CD4-positive, alpha-beta T cell (primary cell): ENCODE measurements around the gene C19orf47. TPM values are rescaled to one million over a fixed set of nuclear protein-coding genes. Genes with fewer than 3 reads are reported as not detected.

Experiments
- ATAC-seq: fragments of 200-7000 bp; cut with Tn5 transposase; one replicate; pipeline ENCODE4 v1.10.0; 2022; ENCODE audit warnings: mild to moderate bottlenecking; ENCODE audit not compliant: poor library complexity
- CTCF ChIA-PET: fragments of 350-600 bp; sonication (Branson Sonifier 250); formaldehyde crosslinking; loops from one replicate; lab custom pipeline; 2021; ENCODE audit warnings: antibody characterized with exemption, inconsistent platforms; lab: Charles Lee
- POLR2A ChIA-PET: fragments of 350-600 bp; sonication (Branson Sonifier 250); formaldehyde crosslinking; loops from one replicate; lab custom pipeline; 2021; ENCODE audit warnings: antibody characterized with exemption, inconsistent platforms; lab: Charles Lee
- DNase-seq, 14 experiments: peaks; one replicate each; pipeline ENCODE4 v3.0.0-alpha.2; 2013 to 2020; ENCODE audit warnings: mixed read lengths in 2 of 14
- H3K27ac ChIP-seq, 2 donors: one replicate each; pipeline versions ENCODE4 v1.5.1 to v1.7.0; 2013; ENCODE audit warnings: low read length in 2 of 2, low read depth in 1 of 2, mild to moderate bottlenecking in 1 of 2
- H3K27me3 ChIP-seq, 2 experiments: 1 replicate in 1 of 2; 2 replicates in 1 of 2; pipeline versions ENCODE4 v1.6.1 to v1.7.0; 2013; ENCODE audit warnings: low read length in 2 of 2, control low read depth in 1 of 2, mild to moderate bottlenecking in 1 of 2, moderate library complexity in 1 of 2; ENCODE audit not compliant: insufficient read depth in 2 of 2, control insufficient read depth in 1 of 2
- H3K36me3 ChIP-seq: one replicate; pipeline ENCODE4 v1.6.1; 2013; ENCODE audit warnings: low read length, control low read depth; ENCODE audit not compliant: insufficient read depth
- H3K4me1 ChIP-seq: one replicate; pipeline ENCODE4 v1.6.1; 2013; ENCODE audit warnings: low read length, control low read depth; ENCODE audit not compliant: insufficient read depth
- H3K4me3 ChIP-seq: one replicate; pipeline ENCODE4 v1.5.1; 2013; ENCODE audit warnings: mild to moderate bottlenecking, low read length, moderate library complexity
- H3K9me3 ChIP-seq, 2 experiments: 1 replicate in 1 of 2; 2 replicates in 1 of 2; pipeline versions ENCODE4 v1.6.1 to v1.7.0; 2013; ENCODE audit warnings: low read length in 2 of 2, mild to moderate bottlenecking in 2 of 2, control low read depth in 1 of 2, moderate library complexity in 1 of 2; ENCODE audit not compliant: control insufficient read depth in 1 of 2, insufficient read depth in 1 of 2
- H3K27ac Mint-ChIP-seq: one replicate; pipeline ENCODE4 v1.8.0; 2020; ENCODE audit warnings: mixed read lengths
- H3K27me3 Mint-ChIP-seq: one replicate; pipeline ENCODE4 v1.8.0; 2021; ENCODE audit warnings: mixed read lengths
- H3K36me3 Mint-ChIP-seq: one replicate; pipeline ENCODE4 v1.8.0; 2021; ENCODE audit warnings: low read depth, mixed read lengths
- H3K4me1 Mint-ChIP-seq: one replicate; pipeline ENCODE4 v1.8.0; 2021; ENCODE audit warnings: low read depth, mixed read lengths
- H3K4me3 Mint-ChIP-seq: one replicate; pipeline ENCODE4 v1.8.0; 2020; ENCODE audit warnings: mild to moderate bottlenecking, mixed read lengths
- H3K9me3 Mint-ChIP-seq: one replicate; pipeline ENCODE4 v1.8.0; 2020; ENCODE audit warnings: mixed read lengths
- intact Hi-C, 2 experiments: fragments of 100-400 bp; cut with DNase I in 1 of 2; cut with micrococcal nuclease in 1 of 2; formaldehyde crosslinking; loops; one replicate each; pipeline versions ENCODE4 v1.15.1 to v1.9.0; 2023 to 2025; cut with DNase I, micrococcal nuclease
- total RNA-seq, 174 experiments: library from RNA in 2 of 174; stranded (reverse) in 2 of 174; gene quantifications; one replicate each; pipeline ENCODE4 v1.2.3 and lab custom pipeline; 2021 to 2026
- TF ChIP-seq, protein P1 (sequence below): fragments of 200-600 bp; IDR thresholded peaks from one replicate; pipeline ENCODE4 v1.8.0; 2022; ENCODE audit warnings: antibody characterized with exemption, mild to moderate bottlenecking

Gene C19orf47
- total RNA-seq, 2 experiments from 2014 or later = 10.1 to 11.2 TPM

DNA sequence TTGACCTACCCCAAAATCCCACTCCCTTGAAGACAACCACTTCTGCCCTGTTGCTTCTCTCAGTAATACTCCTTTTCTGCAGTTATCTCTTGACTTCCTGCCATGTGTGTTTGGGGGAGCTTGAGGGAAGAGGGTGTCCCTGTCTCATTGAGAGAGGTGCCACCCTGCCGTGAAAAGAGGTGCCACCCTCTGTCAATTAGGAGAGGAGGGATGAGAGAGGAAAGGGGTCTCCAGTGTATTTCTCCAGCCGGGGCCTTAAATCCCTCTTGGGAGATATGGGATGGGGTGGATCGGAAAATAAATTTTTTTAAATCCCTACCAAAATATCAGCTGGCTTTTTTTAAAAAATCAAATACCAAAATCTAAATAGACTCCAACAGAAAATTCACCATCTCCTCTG lies 16.8 kb upstream of the C19orf47 start:
- no peak overlapping the region for H3K4me3 ChIP-seq
- TF ChIP-seq, protein P1, sequence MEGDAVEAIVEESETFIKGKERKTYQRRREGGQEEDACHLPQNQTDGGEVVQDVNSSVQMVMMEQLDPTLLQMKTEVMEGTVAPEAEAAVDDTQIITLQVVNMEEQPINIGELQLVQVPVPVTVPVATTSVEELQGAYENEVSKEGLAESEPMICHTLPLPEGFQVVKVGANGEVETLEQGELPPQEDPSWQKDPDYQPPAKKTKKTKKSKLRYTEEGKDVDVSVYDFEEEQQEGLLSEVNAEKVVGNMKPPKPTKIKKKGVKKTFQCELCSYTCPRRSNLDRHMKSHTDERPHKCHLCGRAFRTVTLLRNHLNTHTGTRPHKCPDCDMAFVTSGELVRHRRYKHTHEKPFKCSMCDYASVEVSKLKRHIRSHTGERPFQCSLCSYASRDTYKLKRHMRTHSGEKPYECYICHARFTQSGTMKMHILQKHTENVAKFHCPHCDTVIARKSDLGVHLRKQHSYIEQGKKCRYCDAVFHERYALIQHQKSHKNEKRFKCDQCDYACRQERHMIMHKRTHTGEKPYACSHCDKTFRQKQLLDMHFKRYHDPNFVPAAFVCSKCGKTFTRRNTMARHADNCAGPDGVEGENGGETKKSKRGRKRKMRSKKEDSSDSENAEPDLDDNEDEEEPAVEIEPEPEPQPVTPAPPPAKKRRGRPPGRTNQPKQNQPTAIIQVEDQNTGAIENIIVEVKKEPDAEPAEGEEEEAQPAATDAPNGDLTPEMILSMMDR = no peak
- intact Hi-C loops = no loop called here
- ChIA-PET CTCF (no interaction called here), POLR2A (interaction anchor here (1.7 kb wide), 1 partner anchor 17 kb away, joined by 4 read pairs; the partner anchor contains the start of genes C19orf47 and PLD3)
- Mint-ChIP-seq H3K9me3 (no peaks in the 10 kb centered on the region), H3K27ac (no peak overlapping the region), H3K36me3 (peaks cover 32% of the 10 kb centered on the region), H3K27me3 (no peaks in the 10 kb centered on the region), H3K4me3 (peak overlapping the region; percentile 42), H3K4me1 (peaks cover 17% of the 10 kb centered on the region)
- DNase-seq (no peak), ATAC-seq (no peak)
- peaks cover 15% of the 10 kb centered on the region for H3K4me1 ChIP-seq
- peaks cover 26% of the 10 kb centered on the region for H3K36me3 ChIP-seq
- no peak overlapping the region for H3K27ac ChIP-seq
- no peaks in the 10 kb centered on the region for H3K9me3 ChIP-seq
- no peaks in the 10 kb centered on the region for H3K27me3 ChIP-seq

DNA sequence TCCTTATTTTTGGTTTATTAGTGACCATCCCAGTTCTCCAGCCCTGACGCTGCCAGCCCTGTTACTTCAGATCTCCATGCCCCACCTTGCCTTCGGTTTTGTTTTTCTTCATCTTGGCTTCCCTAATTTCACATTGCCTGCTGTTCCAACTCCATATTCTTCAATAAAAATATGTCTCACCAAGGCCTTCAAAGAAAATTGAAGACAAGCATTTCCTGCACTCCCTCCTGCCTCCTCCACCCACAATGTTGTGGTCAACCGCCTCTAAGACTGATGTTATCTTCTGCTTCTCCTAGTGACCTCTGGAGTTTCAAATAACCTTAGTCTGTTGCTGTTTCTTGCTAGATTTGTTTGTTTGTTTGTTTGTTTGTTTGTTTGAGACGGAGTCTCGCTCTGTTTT lies 14.9 kb upstream of the C19orf47 start:
- Mint-ChIP-seq H3K9me3 (no peaks in the 10 kb centered on the region), H3K4me1 (peaks cover 17% of the 10 kb centered on the region), H3K4me3 (no peak overlapping the region), H3K27me3 (no peaks in the 10 kb centered on the region), H3K27ac (no peak overlapping the region), H3K36me3 (peaks cover 26% of the 10 kb centered on the region)
- ChIA-PET CTCF (no interaction called here), POLR2A (no interaction called here)
- no peaks in the 10 kb centered on the region for H3K9me3 ChIP-seq
- intact Hi-C loops = no loop called here
- no peak overlapping the region for H3K4me3 ChIP-seq
- DNase-seq (no peak), ATAC-seq (no peak)
- TF ChIP-seq, protein P1 = no peak
- H3K27me3 ChIP-seq = no peaks in the 10 kb centered on the region
- H3K27ac ChIP-seq = no peak overlapping the region
- peaks cover 20% of the 10 kb centered on the region for H3K4me1 ChIP-seq
- H3K36me3 ChIP-seq = peaks cover 16% of the 10 kb centered on the region

DNA sequence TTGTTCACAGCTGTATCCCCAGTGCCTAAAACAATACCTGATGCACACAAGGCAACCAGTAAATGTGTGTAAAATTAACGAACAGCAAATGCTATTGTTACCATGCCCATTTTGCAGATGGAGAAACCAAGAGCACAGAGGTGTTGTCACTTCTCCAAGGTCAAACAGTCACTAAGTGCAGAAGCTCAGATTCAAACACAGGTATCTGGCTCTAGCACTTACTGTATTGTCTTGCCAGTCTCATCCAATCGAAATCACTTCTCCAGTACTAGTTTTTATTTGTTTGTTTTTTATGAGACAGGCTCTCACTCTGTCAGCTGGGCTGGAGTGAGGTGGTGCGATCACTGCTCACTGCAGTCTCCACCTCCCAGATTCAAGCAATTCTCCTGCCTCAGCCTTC lies 14.0 kb upstream of the C19orf47 start:
- DNase-seq (no peak), ATAC-seq (no peak)
- ChIA-PET CTCF (no interaction called here), POLR2A (no interaction called here)
- Histone ChIP-seq H3K27me3 (no peaks in the 10 kb centered on the region), H3K4me3 (no peak overlapping the region), H3K36me3 (peaks cover 12% of the 10 kb centered on the region), H3K27ac (no peak overlapping the region), H3K4me1 (peaks cover 20% of the 10 kb centered on the region), H3K9me3 (no peaks in the 10 kb centered on the region)
- H3K27me3 Mint-ChIP-seq = no peaks in the 10 kb centered on the region
- H3K9me3 Mint-ChIP-seq = no peaks in the 10 kb centered on the region
- H3K4me1 Mint-ChIP-seq = peaks cover 17% of the 10 kb centered on the region
- intact Hi-C loops = no loop called here
- H3K4me3 Mint-ChIP-seq = no peak overlapping the region
- H3K36me3 Mint-ChIP-seq = peaks cover 21% of the 10 kb centered on the region
- no peak overlapping the region for H3K27ac Mint-ChIP-seq
- TF ChIP-seq, protein P1 = no peak
